OCI-LY7 (cell line): ENCODE data around the gene CRY1. TPM values are rescaled to one million over a fixed set of nuclear protein-coding genes. Genes with fewer than 3 reads are reported as not detected.

ENCODE experiments used
- BruUV-seq: library from RNA; stranded (reverse); fragments of 400-500 nt; replicated peaks from 2 replicates; lab custom pipeline; 2021; lab: Mats Ljungman, UMichigan
- CTCF ChIA-PET: fragments of 300-600 bp; sonication (Branson Sonifier 250); formaldehyde crosslinking; loops from one replicate; lab custom pipeline; 2022; ENCODE audit warnings: antibody characterized with exemption; ENCODE audit not compliant: unreplicated experiment; lab: Charles Lee
- POLR2A ChIA-PET: fragments of 300-600 bp; sonication (Branson Sonifier 250); formaldehyde crosslinking; loops from one replicate; lab custom pipeline; 2022; ENCODE audit warnings: antibody characterized with exemption; lab: Charles Lee
- DNase-seq: peaks from one replicate; pipeline ENCODE4 v3.0.0-alpha.2; 2015; ENCODE audit warnings: low spot score
- H2AFZ ChIP-seq: fragments of 200-600 bp; sonication (generic), shearing (Covaris generic); 2 replicates; pipeline ENCODE4 v1.6.1; 2014; ENCODE audit warnings: mild to moderate bottlenecking, antibody characterized with exemption, low read length, moderate library complexity
- H3K27ac ChIP-seq: fragments of 200-600 bp; sonication (generic); 2 replicates; pipeline ENCODE4 v1.5.1; 2014; ENCODE audit warnings: mixed run types, low read depth, mild to moderate bottlenecking, moderate library complexity, low read length, inconsistent platforms; ENCODE audit not compliant: poor library complexity, severe bottlenecking
- H3K36me3 ChIP-seq: fragments of 200-600 bp; sonication (generic); 2 replicates; pipeline ENCODE4 v1.6.1; 2014; ENCODE audit warnings: mild to moderate bottlenecking, antibody characterized with exemption, low read length, moderate library complexity, mixed read lengths; ENCODE audit not compliant: insufficient read depth
- H3K4me1 ChIP-seq: fragments of 200-600 bp; sonication (generic); 2 replicates; pipeline ENCODE4 v1.5.1; 2014; ENCODE audit warnings: mild to moderate bottlenecking, low read length; ENCODE audit not compliant: insufficient read depth, poor library complexity, severe bottlenecking
- H3K4me2 ChIP-seq: fragments of 200-600 bp; sonication (generic); 2 replicates; pipeline ENCODE4 v1.6.1; 2014; ENCODE audit warnings: mild to moderate bottlenecking, low read length
- H3K4me3 ChIP-seq: fragments of 200-600 bp; sonication (generic); 2 replicates; pipeline ENCODE4 v1.5.1; 2014; ENCODE audit warnings: mild to moderate bottlenecking, low read depth, low read length; ENCODE audit not compliant: poor library complexity, severe bottlenecking
- H3K79me2 ChIP-seq: fragments of 200-600 bp; sonication (generic); 2 replicates; pipeline ENCODE4 v1.6.1; 2016; ENCODE audit warnings: low read depth, mild to moderate bottlenecking, low read length, moderate library complexity, mixed read lengths; ENCODE audit not compliant: insufficient read depth
- H3K9me2 ChIP-seq: fragments of 200-600 bp; sonication (generic); 2 replicates; pipeline ENCODE4 v1.6.1; 2016; ENCODE audit warnings: mild to moderate bottlenecking, low read length, mixed read lengths; ENCODE audit not compliant: insufficient read depth
- H3K9me3 ChIP-seq: fragments of 200-600 bp; sonication (generic); 2 replicates; pipeline ENCODE4 v1.6.1; 2014; ENCODE audit warnings: mild to moderate bottlenecking, mixed run types, low read length, mixed read lengths
- H4K20me1 ChIP-seq: fragments of 200-600 bp; sonication (generic); 2 replicates; pipeline ENCODE4 v1.6.1; 2014; ENCODE audit warnings: mild to moderate bottlenecking, antibody characterized with exemption, low read length, moderate library complexity, mixed read lengths; ENCODE audit not compliant: insufficient read depth
- CTCF ChIP-seq: fragments of 200-600 bp; sonication (generic); conservative IDR thresholded peaks from 2 replicates; pipeline ENCODE4 v1.5.1; 2014; ENCODE audit warnings: mild to moderate bottlenecking, antibody characterized with exemption, low read length, moderate library complexity, mixed read lengths
- EZH2phosphoT487 ChIP-seq: fragments of 200-600 bp; sonication (generic); IDR thresholded peaks from 2 replicates; pipeline ENCODE4 v1.6.1; 2018; ENCODE audit warnings: low read depth, borderline replicate concordance, mild to moderate bottlenecking, mixed run types, antibody characterized with exemption, low read length, moderate library complexity, mixed read lengths
- intact Hi-C: fragments of 100-400 bp; cut with micrococcal nuclease; formaldehyde crosslinking; loops from one replicate; pipeline ENCODE4 v1.10.0; 2022; ENCODE audit not compliant: unreplicated experiment
- total RNA-seq, 2 experiments: library from RNA; depleted of rRNA in 1 of 2; stranded (reverse); fragments of >200 nt in 1 of 2; shearing (Covaris generic) in 1 of 2; gene quantifications; 2 replicates each; pipeline ENCODE4 v1.2.3, GENCODE V29; 2014 to 2022

Gene CRY1
- total RNA-seq, 2 experiments from 2014 or later = not detected

DNA sequence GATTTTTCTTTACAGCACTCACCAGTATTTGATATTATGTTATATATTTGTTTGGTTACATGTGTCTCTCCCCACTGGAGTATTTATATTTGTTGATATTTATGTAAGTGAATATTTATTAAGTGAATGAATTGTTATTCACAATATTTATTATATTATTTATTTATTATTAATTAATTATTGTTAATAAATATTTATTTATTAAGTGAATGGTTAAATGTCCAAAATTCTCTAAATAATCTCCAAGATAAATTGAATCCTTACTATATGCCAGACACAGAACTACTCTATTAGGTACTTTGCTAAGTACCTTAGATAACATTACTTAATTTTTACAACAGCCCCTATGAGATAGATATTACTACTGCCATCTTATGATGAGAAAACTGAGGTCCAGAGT lies 10.2 kb upstream of the CRY1 start:
- Histone ChIP-seq H3K27ac (no peak overlapping the region), H4K20me1 (no peaks in the 10 kb centered on the region), H3K79me2 (no peaks in the 10 kb centered on the region), H3K4me1 (no peaks in the 10 kb centered on the region), H3K9me2 (no peaks in the 10 kb centered on the region), H3K9me3 (no peaks in the 10 kb centered on the region), H2AFZ (no peak overlapping the region), H3K36me3 (no peaks in the 10 kb centered on the region), H3K4me3 (no peak overlapping the region), H3K4me2 (no peak overlapping the region)
- no TSS peak for BruUV-seq
- intact Hi-C loops = no loop called here
- TF ChIP-seq CTCF (no peak), EZH2phosphoT487 (no peak)
- ChIA-PET POLR2A (no interaction called here), CTCF (interaction anchor here (0.6 kb wide), 1 partner anchor 48 kb away, joined by 3 read pairs; no protein-coding TSS in a partner anchor)
- no peak for DNase-seq

- POLR2A ChIA-PET = no interaction called here
Observed at GRCh38 chr12:107103097-107103496, 9.7 kb upstream of the CRY1 start.

GRCh38 chr12:107102294-107102693 lies 8.9 kb upstream of the CRY1 start:
- Histone ChIP-seq H3K4me2 (no peak overlapping the region), H3K4me3 (no peak overlapping the region), H3K9me3 (no peaks in the 10 kb centered on the region), H3K79me2 (no peaks in the 10 kb centered on the region), H3K9me2 (no peaks in the 10 kb centered on the region), H4K20me1 (no peaks in the 10 kb centered on the region), H3K27ac (no peak overlapping the region), H3K4me1 (no peaks in the 10 kb centered on the region), H3K36me3 (no peaks in the 10 kb centered on the region), H2AFZ (no peak overlapping the region)
- TF ChIP-seq EZH2phosphoT487 (no peak), CTCF (no peak)
- CTCF ChIA-PET = no interaction called here
- POLR2A ChIA-PET = no interaction called here
- DNase-seq = no peak
- no TSS peak for BruUV-seq
- intact Hi-C loops = no loop called here

More at GRCh38 chr12:107103097-107103496, 9.7 kb upstream of the CRY1 start:
- Histone ChIP-seq H3K79me2 (no peaks in the 10 kb centered on the region), H3K27ac (no peak overlapping the region), H2AFZ (no peak overlapping the region), H3K36me3 (no peaks in the 10 kb centered on the region), H3K4me3 (no peak overlapping the region), H3K9me3 (no peaks in the 10 kb centered on the region), H3K4me2 (no peak overlapping the region), H3K4me1 (no peaks in the 10 kb centered on the region), H4K20me1 (no peaks in the 10 kb centered on the region), H3K9me2 (no peaks in the 10 kb centered on the region)
- CTCF ChIA-PET = no interaction called here
- intact Hi-C loops = no loop called here
- no TSS peak for BruUV-seq
- TF ChIP-seq CTCF = no peak
- no peak for TF ChIP-seq EZH2phosphoT487
- no peak for DNase-seq
